Measurements from ENCODE around the gene CTU1.

CTU1 gene

GRCh38 chr19:51103926-51104341, 4.3 kb downstream of the CTU1 start:
- H3K4me3 ChIP-seq (ENCODE audit: low read depth, low read length): no peak overlapping the region
- no peak for TF ChIP-seq CTCF (IDR thresholded peaks at IDR 0.05; ENCODE audit: borderline replicate concordance, insufficient read depth, low read depth, low read length)

- H3K4me3 ChIP-seq (ENCODE audit: low read depth, low read length): no peak overlapping the region
- TF ChIP-seq CTCF (IDR thresholded peaks at IDR 0.05; ENCODE audit: borderline replicate concordance, insufficient read depth, low read depth, low read length): no peak
Measured at GRCh38 chr19:51102991-51103390, 5.2 kb downstream of the CTU1 start.

GRCh38 chr19:51101171-51101865, 6.9 kb downstream of the CTU1 start:
- H3K4me3 ChIP-seq (ENCODE audit: low read depth, low read length): no peak overlapping the region
- no peak for TF ChIP-seq CTCF (IDR thresholded peaks at IDR 0.05; ENCODE audit: borderline replicate concordance, insufficient read depth, low read depth, low read length)

GRCh38 chr19:51100601-51101000, 7.6 kb downstream of the CTU1 start:
- TF ChIP-seq CTCF (IDR thresholded peaks at IDR 0.05; ENCODE audit: borderline replicate concordance, insufficient read depth, low read depth, low read length): no peak
- H3K4me3 ChIP-seq (ENCODE audit: low read depth, low read length): no peak overlapping the region

GRCh38 chr19:51099047-51099382, 9.2 kb downstream of the CTU1 start:
- no peak overlapping the region for H3K4me3 ChIP-seq (ENCODE audit: low read depth, low read length)
- TF ChIP-seq CTCF (IDR thresholded peaks at IDR 0.05; ENCODE audit: borderline replicate concordance, insufficient read depth, low read depth, low read length): no peak

GRCh38 chr19:51098365-51099046, 9.7 kb downstream of the CTU1 start:
- no peak overlapping the region for H3K4me3 ChIP-seq (ENCODE audit: low read depth, low read length)
- TF ChIP-seq CTCF (IDR thresholded peaks at IDR 0.05; ENCODE audit: borderline replicate concordance, insufficient read depth, low read depth, low read length): no peak

GRCh38 chr19:51097796-51098195, 10.4 kb downstream of the CTU1 start:
- no peak overlapping the region for H3K4me3 ChIP-seq (ENCODE audit: low read depth, low read length)
- no peak for TF ChIP-seq CTCF (IDR thresholded peaks at IDR 0.05; ENCODE audit: borderline replicate concordance, insufficient read depth, low read depth, low read length)
